ENCODE measurements around the gene SAMD13. TPM values are rescaled to one million over a fixed set of nuclear protein-coding genes. Genes with fewer than 3 reads are reported as not detected.
A peak's percentile ranks its signal among the peaks of the same experiment; 100 is the strongest.

The SAMD13 gene
- total and polyA plus RNA-seq, 2 donors (not counting 3 experiments of a cell fraction or from before 2014, with no cell fraction given): 1.2 to 4.8 TPM

- peak overlapping the region; percentile 77 for H3K9ac ChIP-seq (replicated peaks; ENCODE audit: extremely low read depth, insufficient read depth, low read length)
- CTCF ChIA-PET: interaction anchor here (0.7 to 2.6 kb wide), 5 partner anchors 29 to 156 kb away, joined by 3 to 16 read pairs (median 7); partner anchors contain the start of gene PRKACB
- no peaks in the 10 kb centered on the region for H3K79me2 ChIP-seq (ENCODE audit: control insufficient read depth, insufficient read depth, low read length)
- H2AFZ ChIP-seq (ENCODE audit: low read depth, low read length): peak overlapping the region; percentile 65
- TF ChIP-seq MYC (IDR thresholded peaks at IDR 0.05; ENCODE audit: low read depth, low read length) (no peak), JUN (IDR thresholded peaks at IDR 0.05; ENCODE audit: borderline replicate concordance, insufficient read depth, insufficient read length, low read depth) (no peak), MAX (IDR thresholded peaks at IDR 0.05; ENCODE audit: insufficient read depth, insufficient read length) (no peak), POLR2AphosphoS5 (IDR thresholded peaks at IDR 0.05; ENCODE audit: insufficient read depth, low read depth, low read length) (no peak), CTCF (IDR thresholded peaks at IDR 0.05; ENCODE audit: extremely low read depth in 1 of 2, insufficient read depth in 1 of 2, low read depth in 1 of 2, low read length in 2 of 2) (no peak), POLR2A (IDR thresholded peaks at IDR 0.05; ENCODE audit: low read depth, low read length) (no peak), FOS (IDR thresholded peaks at IDR 0.05; ENCODE audit: borderline replicate concordance, insufficient read depth, low read length) (no peak), EZH2 (IDR thresholded peaks at IDR 0.05; ENCODE audit: borderline replicate concordance, low read depth, low read length, severe bottlenecking) (no peak), GATA2 (IDR thresholded peaks at IDR 0.05; ENCODE audit: insufficient read depth, insufficient read length, low read depth, low read length) (no peak)
- no peak overlapping the region for H3K27ac ChIP-seq (ENCODE audit: insufficient read depth, low read depth, low read length)
- no peak for DNase-seq (ENCODE audit: low read depth, low spot score)
- peaks cover 2% of the 10 kb centered on the region for H3K9me3 ChIP-seq (replicated peaks; ENCODE audit: control insufficient read depth, insufficient read depth, low read length)
- FAIRE-seq: no peak
- peak overlapping the region; percentile 72 to 94 (median 78) for H3K4me3 ChIP-seq (replicated peaks in 1 of 3; ENCODE audit: insufficient read depth in 1 of 3, low read depth in 1 of 3, low read length in 3 of 3)
- BruUV-seq (replicated peaks): no TSS peak
- H4K20me1 ChIP-seq (replicated peaks; ENCODE audit: control insufficient read depth, extremely low read depth, insufficient read depth, low read length): no peaks in the 10 kb centered on the region
- POLR2A ChIA-PET: interaction anchor here (1.0 kb wide), 1 partner anchor 153 kb away, joined by 5 read pairs; the partner anchor contains the start of gene PRKACB
- no peaks in the 10 kb centered on the region for H3K36me3 ChIP-seq (ENCODE audit: control insufficient read depth in 2 of 2, extremely low read depth in 1 of 2, insufficient read depth in 2 of 2, low read length in 2 of 2)
- intact Hi-C loops (cut with micrococcal nuclease): loop anchor here (1.0 to 2.0 kb wide), 2 partner anchors 50 to 123 kb away; no protein-coding TSS in a partner anchor
- dilution Hi-C loops (cut with MboI; ENCODE audit: extremely low pct_ligation_motif_present, low sequenced_read_pairs): no loop called here
- H3K27me3 ChIP-seq (ENCODE audit: control insufficient read depth in 2 of 2, insufficient read depth in 2 of 2, low read length in 2 of 2): no peaks in the 10 kb centered on the region
- H3K9me1 ChIP-seq (replicated peaks; ENCODE audit: control insufficient read depth, extremely low read depth, insufficient read depth, low read length): no peaks in the 10 kb centered on the region
- peak overlapping the region; percentile 58 for H3K4me2 ChIP-seq (ENCODE audit: insufficient read depth, low read length)
- peaks cover 41% of the 10 kb centered on the region for H3K4me1 ChIP-seq (ENCODE audit: control insufficient read depth, extremely low read depth, insufficient read depth, low read length)
Measured at GRCh38 chr1:84297546-84298244, 3.8 kb upstream of the SAMD13 start.

Measured in endothelial cell of umbilical vein (primary cell).